ENCODE measurements around the gene CDC42BPG.

DNA sequence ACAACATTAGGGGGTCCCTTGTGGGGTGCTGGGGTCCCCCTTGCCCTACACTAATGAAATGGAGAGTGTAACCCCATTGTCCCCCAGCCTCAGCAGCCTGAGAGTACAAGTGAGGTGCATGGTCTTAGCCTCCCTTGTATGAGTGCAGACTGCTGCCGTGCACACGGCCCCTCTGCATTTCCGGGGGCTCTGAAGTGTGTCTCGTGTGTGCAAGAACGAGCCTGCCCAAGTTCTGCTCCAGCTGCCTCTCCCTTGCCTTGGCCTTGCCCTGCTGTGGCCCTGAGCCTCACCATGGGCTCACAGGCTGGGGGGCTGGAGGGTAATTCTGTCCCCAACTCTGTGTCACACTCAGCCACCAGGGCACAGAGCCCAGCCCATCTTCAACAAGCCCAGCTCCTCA lies 39.1 kb upstream of the CDC42BPG start:
- TF ChIP-seq, protein P1, sequence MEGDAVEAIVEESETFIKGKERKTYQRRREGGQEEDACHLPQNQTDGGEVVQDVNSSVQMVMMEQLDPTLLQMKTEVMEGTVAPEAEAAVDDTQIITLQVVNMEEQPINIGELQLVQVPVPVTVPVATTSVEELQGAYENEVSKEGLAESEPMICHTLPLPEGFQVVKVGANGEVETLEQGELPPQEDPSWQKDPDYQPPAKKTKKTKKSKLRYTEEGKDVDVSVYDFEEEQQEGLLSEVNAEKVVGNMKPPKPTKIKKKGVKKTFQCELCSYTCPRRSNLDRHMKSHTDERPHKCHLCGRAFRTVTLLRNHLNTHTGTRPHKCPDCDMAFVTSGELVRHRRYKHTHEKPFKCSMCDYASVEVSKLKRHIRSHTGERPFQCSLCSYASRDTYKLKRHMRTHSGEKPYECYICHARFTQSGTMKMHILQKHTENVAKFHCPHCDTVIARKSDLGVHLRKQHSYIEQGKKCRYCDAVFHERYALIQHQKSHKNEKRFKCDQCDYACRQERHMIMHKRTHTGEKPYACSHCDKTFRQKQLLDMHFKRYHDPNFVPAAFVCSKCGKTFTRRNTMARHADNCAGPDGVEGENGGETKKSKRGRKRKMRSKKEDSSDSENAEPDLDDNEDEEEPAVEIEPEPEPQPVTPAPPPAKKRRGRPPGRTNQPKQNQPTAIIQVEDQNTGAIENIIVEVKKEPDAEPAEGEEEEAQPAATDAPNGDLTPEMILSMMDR (conservative IDR thresholded peaks at IDR 0.05 in 1 of 2, IDR thresholded peaks at IDR 0.05 in 1 of 2; ENCODE audit: low read depth in 1 of 2, low read length in 2 of 2), result no peak
- no peak for TF ChIP-seq EZH2 (IDR thresholded peaks at IDR 0.05; ENCODE audit: low read length, missing control alignments)
